GM08714 (cell line): ENCODE measurements around the gene LRRC49.
"Not testable (repeated sequence)": the region's sequence is repeated elsewhere in the genome, so short reads cannot be mapped to it uniquely, and the experiment has no call there.

Experiments used
- H3K4me3 ChIP-seq: fragments of 200-500 bp; sonication (Bioruptor generic); 2 replicates; pipeline ENCODE4 v1.5.1; 2014; ENCODE audit warnings: mild to moderate bottlenecking, low read length, inconsistent platforms
- ZNF274 ChIP-seq: IDR thresholded peaks from 2 replicates; pipeline ENCODE4 v1.6.1; 2012; ENCODE audit warnings: mild to moderate bottlenecking, low read depth, low read length

Gene LRRC49

GRCh38 chr15:70859322-70859908 lies 33.2 kb upstream of the LRRC49 start:
- H3K4me3 ChIP-seq = no peak overlapping the region
- no peak for TF ChIP-seq ZNF274

GRCh38 chr15:70859998-70860397 lies 32.6 kb upstream of the LRRC49 start:
- no peak for TF ChIP-seq ZNF274
- H3K4me3 ChIP-seq = no peak overlapping the region

- H3K4me3 ChIP-seq = no peak overlapping the region
- no peak for TF ChIP-seq ZNF274
These were observed 29.0 kb upstream of the LRRC49 start for GRCh38 chr15:70863450-70864218.

GRCh38 chr15:70866982-70867641 lies 25.5 kb upstream of the LRRC49 start:
- no peak overlapping the region for H3K4me3 ChIP-seq
- no peak for TF ChIP-seq ZNF274

- no peak overlapping the region for H3K4me3 ChIP-seq
- no peak for TF ChIP-seq ZNF274
These were observed 24.6 kb upstream of the LRRC49 start for GRCh38 chr15:70867911-70868467.

- H3K4me3 ChIP-seq = no peak overlapping the region
- TF ChIP-seq ZNF274 = no peak
These were observed 23.3 kb upstream of the LRRC49 start for GRCh38 chr15:70869346-70869745.

GRCh38 chr15:70870051-70870450 lies 22.6 kb upstream of the LRRC49 start:
- no peak overlapping the region for H3K4me3 ChIP-seq

GRCh38 chr15:70871490-70871889 lies 21.1 kb upstream of the LRRC49 start:
- not testable (repeated sequence) for H3K4me3 ChIP-seq

More at GRCh38 chr15:70870051-70870450, 22.6 kb upstream of the LRRC49 start:
- no peak for TF ChIP-seq ZNF274

GRCh38 chr15:70873232-70874054 lies 19.2 kb upstream of the LRRC49 start:
- no peak overlapping the region for H3K4me3 ChIP-seq
- no peak for TF ChIP-seq ZNF274

- no peak overlapping the region for H3K4me3 ChIP-seq
- no peak for TF ChIP-seq ZNF274
These were observed 17.4 kb upstream of the LRRC49 start for GRCh38 chr15:70875001-70875782.

- no peak overlapping the region for H3K4me3 ChIP-seq
- TF ChIP-seq ZNF274 = no peak
These were observed 16.6 kb upstream of the LRRC49 start for GRCh38 chr15:70876011-70876410.

GRCh38 chr15:70876683-70877082 lies 15.9 kb upstream of the LRRC49 start:
- no peak overlapping the region for H3K4me3 ChIP-seq
- TF ChIP-seq ZNF274 = no peak

- TF ChIP-seq ZNF274 = no peak
These were observed 13.2 kb upstream of the LRRC49 start for GRCh38 chr15:70879401-70879800.

More at GRCh38 chr15:70879401-70879800, 13.2 kb upstream of the LRRC49 start:
- no peak overlapping the region for H3K4me3 ChIP-seq
